ENCODE measurements around the gene RND3. TPM values are rescaled to one million over a fixed set of nuclear protein-coding genes. Genes with fewer than 3 reads are reported as not detected.

Gene RND3
- total RNA-seq, 1 experiment from 2014 or later = 45.3 TPM

GRCh38 chr2:150526006-150526405 lies 38.5 kb upstream of the RND3 start:
- BruUV-seq (replicated peaks) = no TSS peak
- no peak overlapping the region for H3K4me3 ChIP-seq (ENCODE audit: low read depth in 2 of 2, low read length in 2 of 2)
- ChIA-PET CTCF (no interaction called here), POLR2A (no interaction called here)
- no peaks in the 10 kb centered on the region for H3K4me1 ChIP-seq (ENCODE audit: control insufficient read depth, insufficient read depth, low read length)
- in situ Hi-C loops (cut with HindIII; ENCODE audit: low pct_unique_long_range_greater_than_20kb, low sequenced_read_pairs) = no loop called here
- intact Hi-C loops (cut with micrococcal nuclease; ENCODE audit: unreplicated experiment) = no loop called here
- TF ChIP-seq, protein P1, sequence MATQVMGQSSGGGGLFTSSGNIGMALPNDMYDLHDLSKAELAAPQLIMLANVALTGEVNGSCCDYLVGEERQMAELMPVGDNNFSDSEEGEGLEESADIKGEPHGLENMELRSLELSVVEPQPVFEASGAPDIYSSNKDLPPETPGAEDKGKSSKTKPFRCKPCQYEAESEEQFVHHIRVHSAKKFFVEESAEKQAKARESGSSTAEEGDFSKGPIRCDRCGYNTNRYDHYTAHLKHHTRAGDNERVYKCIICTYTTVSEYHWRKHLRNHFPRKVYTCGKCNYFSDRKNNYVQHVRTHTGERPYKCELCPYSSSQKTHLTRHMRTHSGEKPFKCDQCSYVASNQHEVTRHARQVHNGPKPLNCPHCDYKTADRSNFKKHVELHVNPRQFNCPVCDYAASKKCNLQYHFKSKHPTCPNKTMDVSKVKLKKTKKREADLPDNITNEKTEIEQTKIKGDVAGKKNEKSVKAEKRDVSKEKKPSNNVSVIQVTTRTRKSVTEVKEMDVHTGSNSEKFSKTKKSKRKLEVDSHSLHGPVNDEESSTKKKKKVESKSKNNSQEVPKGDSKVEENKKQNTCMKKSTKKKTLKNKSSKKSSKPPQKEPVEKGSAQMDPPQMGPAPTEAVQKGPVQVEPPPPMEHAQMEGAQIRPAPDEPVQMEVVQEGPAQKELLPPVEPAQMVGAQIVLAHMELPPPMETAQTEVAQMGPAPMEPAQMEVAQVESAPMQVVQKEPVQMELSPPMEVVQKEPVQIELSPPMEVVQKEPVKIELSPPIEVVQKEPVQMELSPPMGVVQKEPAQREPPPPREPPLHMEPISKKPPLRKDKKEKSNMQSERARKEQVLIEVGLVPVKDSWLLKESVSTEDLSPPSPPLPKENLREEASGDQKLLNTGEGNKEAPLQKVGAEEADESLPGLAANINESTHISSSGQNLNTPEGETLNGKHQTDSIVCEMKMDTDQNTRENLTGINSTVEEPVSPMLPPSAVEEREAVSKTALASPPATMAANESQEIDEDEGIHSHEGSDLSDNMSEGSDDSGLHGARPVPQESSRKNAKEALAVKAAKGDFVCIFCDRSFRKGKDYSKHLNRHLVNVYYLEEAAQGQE (IDR thresholded peaks at IDR 0.05; ENCODE audit: insufficient read depth in 1 of 2, low read depth in 2 of 2, low read length in 1 of 2) = no peak
- TF ChIP-seq CTCF (IDR thresholded peaks at IDR 0.05) = no peak
- no peak for TF ChIP-seq POLR2AphosphoS5 (IDR thresholded peaks at IDR 0.05; ENCODE audit: low read depth, low read length)
- TF ChIP-seq SIN3A (IDR thresholded peaks at IDR 0.05; ENCODE audit: borderline replicate concordance, insufficient read depth, low read depth, low read length) = no peak
- no peak for TF ChIP-seq TCF7L2 (IDR thresholded peaks at IDR 0.05; ENCODE audit: low read depth, low read length)
- H3K36me3 ChIP-seq (ENCODE audit: control insufficient read depth, insufficient read depth, low read length) = no peaks in the 10 kb centered on the region
- DNase-seq (ENCODE audit: low read depth, low spot score) = no peak
- H3K9me3 ChIP-seq (ENCODE audit: control insufficient read depth, insufficient read depth, low read depth, low read length) = no peaks in the 10 kb centered on the region
- no peak for ATAC-seq
- H3K27me3 ChIP-seq (ENCODE audit: control insufficient read depth, insufficient read depth, low read length) = no peaks in the 10 kb centered on the region
- H3K27ac ChIP-seq (ENCODE audit: low read length) = no peak overlapping the region

DNA sequence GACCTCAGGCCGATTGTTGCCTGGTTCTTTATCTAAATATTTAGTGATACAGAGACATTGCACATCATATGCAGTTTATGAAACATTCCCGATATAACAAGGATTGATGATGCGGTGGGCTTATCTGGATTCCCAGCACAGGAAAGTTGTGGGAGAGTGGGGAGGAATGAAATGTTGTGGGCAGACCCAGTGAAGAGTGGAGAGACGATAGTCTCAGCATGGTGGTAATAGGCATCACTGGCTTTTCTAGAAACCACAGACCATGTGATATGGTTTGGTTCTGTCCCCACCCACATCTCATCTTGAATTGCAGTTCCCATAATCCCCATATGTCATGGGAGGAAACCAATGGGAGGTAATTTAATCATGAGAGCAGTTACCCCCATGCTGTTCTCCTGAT lies 34.8 kb upstream of the RND3 start:
- TF ChIP-seq TCF7L2 (IDR thresholded peaks at IDR 0.05; ENCODE audit: low read depth, low read length) (no peak), CTCF (IDR thresholded peaks at IDR 0.05) (no peak), POLR2AphosphoS5 (IDR thresholded peaks at IDR 0.05; ENCODE audit: low read depth, low read length) (no peak), SIN3A (IDR thresholded peaks at IDR 0.05; ENCODE audit: borderline replicate concordance, insufficient read depth, low read depth, low read length) (no peak)
- TF ChIP-seq, protein P1 (IDR thresholded peaks at IDR 0.05; ENCODE audit: insufficient read depth in 1 of 2, low read depth in 2 of 2, low read length in 1 of 2) = no peak
- BruUV-seq (replicated peaks) = no TSS peak
- intact Hi-C loops (cut with micrococcal nuclease; ENCODE audit: unreplicated experiment) (no loop called here), in situ Hi-C loops (cut with HindIII; ENCODE audit: low pct_unique_long_range_greater_than_20kb, low sequenced_read_pairs) (no loop called here)
- no peak for DNase-seq (ENCODE audit: low read depth, low spot score)
- Histone ChIP-seq H3K36me3 (ENCODE audit: control insufficient read depth, insufficient read depth, low read length) (no peaks in the 10 kb centered on the region), H3K4me1 (ENCODE audit: control insufficient read depth, insufficient read depth, low read length) (no peaks in the 10 kb centered on the region), H3K27ac (ENCODE audit: low read length) (no peak overlapping the region), H3K27me3 (ENCODE audit: control insufficient read depth, insufficient read depth, low read length) (no peaks in the 10 kb centered on the region), H3K4me3 (ENCODE audit: low read depth in 2 of 2, low read length in 2 of 2) (no peak overlapping the region), H3K9me3 (ENCODE audit: control insufficient read depth, insufficient read depth, low read depth, low read length) (no peaks in the 10 kb centered on the region)
- ATAC-seq = no peak
- ChIA-PET CTCF (no interaction called here), POLR2A (no interaction called here)
